Measurements from ENCODE around the gene ALDH7A1.
"Not testable (repeated sequence)": the region's sequence is repeated elsewhere in the genome, so short reads cannot be mapped to it uniquely, and the experiment has no call there.

Gene ALDH7A1

GRCh38 chr5:126519637-126520592, 75.1 kb downstream of the ALDH7A1 start:
- Histone ChIP-seq H3K27ac (no peak overlapping the region), H3K9me3 (ENCODE audit: severe bottlenecking) (no peaks in the 10 kb centered on the region), H3K36me3 (no peaks in the 10 kb centered on the region), H3K27me3 (ENCODE audit: insufficient read depth, low read depth, severe bottlenecking) (no peaks in the 10 kb centered on the region), H3K4me3 (ENCODE audit: low read depth, low read length) (no peak overlapping the region)
- no peak for TF ChIP-seq CTCF (IDR thresholded peaks at IDR 0.05; ENCODE audit: low read depth, low read length)
- DNase-seq = no peak

- not testable (repeated sequence) for H3K27ac ChIP-seq; H3K4me3 ChIP-seq (ENCODE audit: low read depth, low read length)
Observed at GRCh38 chr5:126519223-126519622, 75.8 kb downstream of the ALDH7A1 start.

GRCh38 chr5:126516852-126517251, 78.2 kb downstream of the ALDH7A1 start:
- no peaks in the 10 kb centered on the region for H3K9me3 ChIP-seq (ENCODE audit: severe bottlenecking)
- H3K36me3 ChIP-seq = no peaks in the 10 kb centered on the region
- H3K27me3 ChIP-seq (ENCODE audit: insufficient read depth, low read depth, severe bottlenecking) = no peaks in the 10 kb centered on the region
- no peak overlapping the region for H3K4me3 ChIP-seq (ENCODE audit: low read depth, low read length)
- no peak overlapping the region for H3K27ac ChIP-seq
- no peak for TF ChIP-seq CTCF (IDR thresholded peaks at IDR 0.05; ENCODE audit: low read depth, low read length)
- DNase-seq = no peak

More at GRCh38 chr5:126519223-126519622, 75.8 kb downstream of the ALDH7A1 start:
- H3K36me3 ChIP-seq; DNase-seq; H3K27me3 ChIP-seq (ENCODE audit: insufficient read depth, low read depth, severe bottlenecking); H3K9me3 ChIP-seq (ENCODE audit: severe bottlenecking): not testable (repeated sequence)

- no peaks in the 10 kb centered on the region for H3K27me3 ChIP-seq (ENCODE audit: insufficient read depth, low read depth, severe bottlenecking)
- TF ChIP-seq CTCF (IDR thresholded peaks at IDR 0.05; ENCODE audit: low read depth, low read length) = no peak
- DNase-seq = no peak
- H3K4me3 ChIP-seq (ENCODE audit: low read depth, low read length) = no peak overlapping the region
- H3K9me3 ChIP-seq (ENCODE audit: severe bottlenecking) = no peaks in the 10 kb centered on the region
- no peaks in the 10 kb centered on the region for H3K36me3 ChIP-seq
- H3K27ac ChIP-seq = no peak overlapping the region
Observed at GRCh38 chr5:126516133-126516532, 78.9 kb downstream of the ALDH7A1 start.

GRCh38 chr5:126515337-126515736, 79.7 kb downstream of the ALDH7A1 start:
- H3K36me3 ChIP-seq = no peaks in the 10 kb centered on the region
- no peak for TF ChIP-seq CTCF (IDR thresholded peaks at IDR 0.05; ENCODE audit: low read depth, low read length)
- H3K4me3 ChIP-seq (ENCODE audit: low read depth, low read length) = no peak overlapping the region
- no peaks in the 10 kb centered on the region for H3K9me3 ChIP-seq (ENCODE audit: severe bottlenecking)
- H3K27ac ChIP-seq = no peak overlapping the region
- DNase-seq = no peak
- no peaks in the 10 kb centered on the region for H3K27me3 ChIP-seq (ENCODE audit: insufficient read depth, low read depth, severe bottlenecking)

GRCh38 chr5:126514558-126515141, 80.4 kb downstream of the ALDH7A1 start:
- H3K27me3 ChIP-seq (ENCODE audit: insufficient read depth, low read depth, severe bottlenecking) = no peaks in the 10 kb centered on the region
- H3K9me3 ChIP-seq (ENCODE audit: severe bottlenecking) = no peaks in the 10 kb centered on the region
- H3K36me3 ChIP-seq = no peaks in the 10 kb centered on the region
- H3K4me3 ChIP-seq (ENCODE audit: low read depth, low read length) = no peak overlapping the region
- no peak for DNase-seq
- no peak for TF ChIP-seq CTCF (IDR thresholded peaks at IDR 0.05; ENCODE audit: low read depth, low read length)
- H3K27ac ChIP-seq = no peak overlapping the region
